ENCODE results near the gene LHFPL6.

DNA sequence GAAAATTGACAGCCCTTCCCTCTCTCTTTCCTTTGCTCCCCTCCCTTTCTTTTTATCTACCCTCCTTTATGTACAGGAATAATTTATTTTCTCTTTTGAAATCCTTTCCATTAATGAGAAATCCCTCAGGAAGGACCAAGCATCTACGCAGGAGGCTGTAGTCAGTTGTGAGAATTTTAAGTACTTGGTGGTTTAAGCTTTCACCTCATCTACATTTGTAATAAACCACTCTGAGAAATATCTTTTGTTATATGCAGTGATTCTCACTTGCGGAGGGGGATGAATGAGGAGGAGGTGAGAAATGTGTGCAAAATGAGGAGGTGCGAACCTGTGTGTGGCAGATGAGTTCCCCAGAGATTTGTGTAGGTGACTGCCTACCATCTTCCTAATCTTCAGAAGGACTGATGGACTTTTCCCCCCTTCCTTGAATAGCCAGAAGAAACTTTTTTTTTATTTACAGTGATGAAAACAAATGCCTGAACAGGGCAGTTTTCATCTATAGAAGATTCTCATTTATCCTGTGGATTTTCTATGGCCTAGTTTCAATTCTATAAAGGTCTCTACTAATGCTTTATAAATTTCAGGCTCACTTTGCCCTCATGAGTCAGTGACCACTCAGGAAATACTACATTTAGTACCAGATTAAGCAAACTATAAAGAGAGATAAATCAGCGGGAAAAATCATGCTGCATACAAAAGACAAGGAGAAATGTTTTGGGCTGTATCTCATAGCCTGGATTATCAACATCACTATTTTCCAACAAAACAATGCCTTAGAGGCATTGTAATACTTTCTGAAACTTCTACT lies 118.3 kb downstream of the LHFPL6 start:
- TF ChIP-seq, protein P1, sequence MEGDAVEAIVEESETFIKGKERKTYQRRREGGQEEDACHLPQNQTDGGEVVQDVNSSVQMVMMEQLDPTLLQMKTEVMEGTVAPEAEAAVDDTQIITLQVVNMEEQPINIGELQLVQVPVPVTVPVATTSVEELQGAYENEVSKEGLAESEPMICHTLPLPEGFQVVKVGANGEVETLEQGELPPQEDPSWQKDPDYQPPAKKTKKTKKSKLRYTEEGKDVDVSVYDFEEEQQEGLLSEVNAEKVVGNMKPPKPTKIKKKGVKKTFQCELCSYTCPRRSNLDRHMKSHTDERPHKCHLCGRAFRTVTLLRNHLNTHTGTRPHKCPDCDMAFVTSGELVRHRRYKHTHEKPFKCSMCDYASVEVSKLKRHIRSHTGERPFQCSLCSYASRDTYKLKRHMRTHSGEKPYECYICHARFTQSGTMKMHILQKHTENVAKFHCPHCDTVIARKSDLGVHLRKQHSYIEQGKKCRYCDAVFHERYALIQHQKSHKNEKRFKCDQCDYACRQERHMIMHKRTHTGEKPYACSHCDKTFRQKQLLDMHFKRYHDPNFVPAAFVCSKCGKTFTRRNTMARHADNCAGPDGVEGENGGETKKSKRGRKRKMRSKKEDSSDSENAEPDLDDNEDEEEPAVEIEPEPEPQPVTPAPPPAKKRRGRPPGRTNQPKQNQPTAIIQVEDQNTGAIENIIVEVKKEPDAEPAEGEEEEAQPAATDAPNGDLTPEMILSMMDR (IDR thresholded peaks at IDR 0.05; ENCODE audit: poor library complexity): no peak
- TF ChIP-seq EZH2phosphoT487 (IDR thresholded peaks at IDR 0.05; ENCODE audit: low read depth, severe bottlenecking, unreplicated experiment) (no peak), EZH2 (IDR thresholded peaks at IDR 0.05; ENCODE audit: borderline replicate concordance) (no peak)

Measured in hepatocyte (in vitro differentiated cells).